Liver (tissue), 9 donors: ENCODE results near the gene LRIG1. TPM values are rescaled to one million over a fixed set of nuclear protein-coding genes. Genes with fewer than 3 reads are reported as not detected.

Source experiments
- DNase-seq: peaks from one replicate; pipeline ENCODE4 v3.0.0-alpha.2; 2017; ENCODE audit warnings: low spot score
- H3K27ac ChIP-seq, 2 donors: one replicate each; pipeline ENCODE4 v1.7.0; 2013; ENCODE audit warnings: inconsistent platforms in 2 of 2, low read length in 2 of 2, control low read depth in 1 of 2, low read depth in 1 of 2, mild to moderate bottlenecking in 1 of 2
- H3K27me3 ChIP-seq, 4 donors: one replicate each; pipeline versions ENCODE4 v1.6.1 to v1.7.0; 2013; ENCODE audit warnings: low read length in 3 of 4, inconsistent platforms in 1 of 4, mild to moderate bottlenecking in 1 of 4, moderate library complexity in 1 of 4; ENCODE audit not compliant: control insufficient read depth in 4 of 4, insufficient read depth in 4 of 4
- H3K36me3 ChIP-seq, 4 donors: one replicate each; pipeline versions ENCODE4 v1.6.1 to v1.7.0; 2013; ENCODE audit warnings: low read length in 3 of 4, mild to moderate bottlenecking in 3 of 4, low read depth in 1 of 4, moderate library complexity in 1 of 4; ENCODE audit not compliant: control insufficient read depth in 4 of 4, insufficient read depth in 3 of 4
- H3K4me1 ChIP-seq, 4 donors: one replicate each; pipeline versions ENCODE4 v1.6.1 to v1.7.0; 2013; ENCODE audit warnings: low read length in 3 of 4, mild to moderate bottlenecking in 3 of 4, moderate library complexity in 1 of 4; ENCODE audit not compliant: control insufficient read depth in 4 of 4, insufficient read depth in 4 of 4
- H3K4me3 ChIP-seq, 3 donors: one replicate each; pipeline versions ENCODE4 v1.6.1 to v1.7.0; 2013; ENCODE audit warnings: low read length in 3 of 3, control low read depth in 1 of 3, low read depth in 1 of 3, mild to moderate bottlenecking in 1 of 3
- H3K9ac ChIP-seq, 2 donors: one replicate each; pipeline ENCODE4 v1.7.0; 2013; ENCODE audit warnings: low read length in 2 of 2, mild to moderate bottlenecking in 2 of 2, moderate library complexity in 2 of 2, control low read depth in 1 of 2, low read depth in 1 of 2
- H3K9me3 ChIP-seq, 4 donors: one replicate each; pipeline versions ENCODE4 v1.6.1 to v1.7.0; 2013; ENCODE audit warnings: low read length in 3 of 4; ENCODE audit not compliant: control insufficient read depth in 4 of 4
- ATF3 ChIP-seq: IDR thresholded peaks from 2 replicates; pipeline ENCODE4 v1.6.1; 2016; ENCODE audit warnings: antibody characterized with exemption
- CTCF ChIP-seq: fragments of 150-350 bp; IDR thresholded peaks from 2 replicates; pipeline ENCODE4 v1.5.1; 2017; ENCODE audit warnings: improper control_type of control experiment, low read depth, low read length; ENCODE audit not compliant: missing input control
- EGR1 ChIP-seq, 2 donors: IDR thresholded peaks; 2 replicates each; pipeline ENCODE4 v1.6.1; 2016 to 2018; ENCODE audit warnings: antibody characterized with exemption in 2 of 2, low read depth in 2 of 2
- FOXA1 ChIP-seq: IDR thresholded peaks from 2 replicates; pipeline ENCODE4 v1.6.1; 2016; ENCODE audit warnings: antibody characterized with exemption
- FOXA2 ChIP-seq: IDR thresholded peaks from 2 replicates; pipeline ENCODE4 v1.6.1; 2016; ENCODE audit warnings: antibody characterized with exemption
- HNF4A ChIP-seq, 2 donors: conservative IDR thresholded peaks; 2 replicates each; pipeline ENCODE4 v1.6.1; 2016; ENCODE audit warnings: antibody characterized with exemption in 2 of 2, mild to moderate bottlenecking in 2 of 2
- RAD21 ChIP-seq, 2 donors: IDR thresholded peaks; 2 replicates each; pipeline ENCODE4 v1.6.1; 2016; ENCODE audit warnings: antibody characterized with exemption in 2 of 2, mild to moderate bottlenecking in 2 of 2
- REST ChIP-seq: IDR thresholded peaks from 2 replicates; pipeline ENCODE4 v1.6.1; 2016; ENCODE audit warnings: antibody characterized with exemption, mild to moderate bottlenecking
- RXRA ChIP-seq, 2 donors: IDR thresholded peaks; 2 replicates each; pipeline ENCODE4 v1.6.1; 2017 to 2018; ENCODE audit warnings: antibody characterized with exemption in 2 of 2, mild to moderate bottlenecking in 1 of 2
- TAF1 ChIP-seq: conservative IDR thresholded peaks from 2 replicates; pipeline ENCODE4 v1.6.1; 2016; ENCODE audit warnings: antibody characterized with exemption, mild to moderate bottlenecking
- YY1 ChIP-seq: IDR thresholded peaks from 2 replicates; pipeline ENCODE4 v1.6.1; 2016; ENCODE audit warnings: antibody characterized with exemption, mild to moderate bottlenecking
- whole genome bisulfite sequencing: extraction: QIAGEN DNeasy Blood & Tissue Kit; methylation state at CpG from one replicate; pipeline ENCODE4 v1.1.7; 2013; 5-methylcytosine and 5-hydroxymethylcytosine counted together
- polyA plus RNA-seq, 2 donors: library from polyadenylated mRNA; stranded (reverse) in 1 of 2; unstranded in 1 of 2; fragments of 200-250 nt in 1 of 2; fragments of >200 nt in 1 of 2; fragmentation: Nextera tagmentation in 1 of 2; extraction: Ambion mirVana in 1 of 2; gene quantifications; one replicate each; pipeline versions ENCODE4 v1.2.1 to v1.2.3, GENCODE V29; 2013 to 2015
- total RNA-seq, 2 donors: library from RNA; depleted of rRNA; stranded (reverse); fragments of >200 nt; gene quantifications; one replicate each; pipeline ENCODE4 v1.2.3, GENCODE V29; 2014
- TF ChIP-seq, protein P1 (sequence below): IDR thresholded peaks from 2 replicates; pipeline ENCODE4 v1.6.1; 2016; ENCODE audit warnings: antibody characterized with exemption
- TF ChIP-seq, protein P2 (sequence below): IDR thresholded peaks from 2 replicates; pipeline ENCODE4 v1.6.1; 2016; ENCODE audit warnings: antibody characterized with exemption
- donor health status: healthy.
- donor health status: healthy.
- donor health status: healthy.
- donor health status: healthy.
- donor health status: healthy.

Gene LRIG1
- total and polyA plus RNA-seq, 4 donors, result 9.4 to 48.9 (median 12.9) TPM

DNA sequence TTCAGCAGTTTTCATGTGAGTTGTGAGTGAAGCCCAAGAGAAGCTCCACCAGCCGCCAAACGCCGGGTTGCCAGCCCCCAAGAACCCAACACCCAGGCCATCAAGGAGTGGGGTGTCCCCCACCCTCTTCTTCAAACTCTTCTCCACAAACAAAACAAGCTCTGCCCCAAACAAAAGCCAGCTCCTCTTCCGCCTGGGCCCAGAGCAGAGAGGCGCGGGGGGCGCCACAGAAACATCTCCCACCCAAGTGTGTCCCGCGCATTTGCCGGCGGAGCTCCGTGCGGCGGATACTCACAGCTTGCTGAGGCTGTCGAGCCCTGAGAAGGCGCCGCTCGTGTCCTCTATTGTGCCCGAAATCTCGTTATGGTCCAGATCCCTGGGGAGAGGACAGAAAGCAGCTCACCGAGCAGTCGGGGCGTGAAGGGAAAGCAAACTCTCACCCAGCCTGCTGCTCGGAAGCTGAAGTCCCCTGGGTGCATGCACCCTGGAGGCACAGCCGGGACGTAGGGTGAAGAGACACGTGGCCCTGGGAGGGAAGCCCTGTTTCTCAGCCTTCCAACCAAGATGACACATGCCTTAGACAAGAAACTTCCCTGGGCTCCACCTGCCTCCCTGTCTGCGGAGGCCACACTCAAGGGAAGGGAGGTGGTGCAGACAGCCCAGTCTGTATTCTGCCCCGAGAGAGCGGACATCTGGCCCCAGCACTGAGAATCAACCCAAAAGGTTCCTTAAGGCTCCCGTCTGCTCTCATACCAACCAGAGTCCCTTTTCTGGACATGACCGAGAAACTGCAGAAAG lies 95.7 kb downstream of the LRIG1 start:
- H3K4me3 ChIP-seq, result no peak overlapping the region
- H3K36me3 ChIP-seq, result peaks cover 7 to 27% (median 15%) of the 10 kb centered on the region in 4 donors
- H3K9ac ChIP-seq, result no peak overlapping the region
- peak overlapping the region in 1 of 2 donors; percentile 38 for H3K27ac ChIP-seq
- H3K9me3 ChIP-seq, result no peaks in the 10 kb centered on the region
- TF ChIP-seq, protein P1, sequence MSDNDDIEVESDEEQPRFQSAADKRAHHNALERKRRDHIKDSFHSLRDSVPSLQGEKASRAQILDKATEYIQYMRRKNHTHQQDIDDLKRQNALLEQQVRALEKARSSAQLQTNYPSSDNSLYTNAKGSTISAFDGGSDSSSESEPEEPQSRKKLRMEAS, result no peak
- TF ChIP-seq, protein P2, sequence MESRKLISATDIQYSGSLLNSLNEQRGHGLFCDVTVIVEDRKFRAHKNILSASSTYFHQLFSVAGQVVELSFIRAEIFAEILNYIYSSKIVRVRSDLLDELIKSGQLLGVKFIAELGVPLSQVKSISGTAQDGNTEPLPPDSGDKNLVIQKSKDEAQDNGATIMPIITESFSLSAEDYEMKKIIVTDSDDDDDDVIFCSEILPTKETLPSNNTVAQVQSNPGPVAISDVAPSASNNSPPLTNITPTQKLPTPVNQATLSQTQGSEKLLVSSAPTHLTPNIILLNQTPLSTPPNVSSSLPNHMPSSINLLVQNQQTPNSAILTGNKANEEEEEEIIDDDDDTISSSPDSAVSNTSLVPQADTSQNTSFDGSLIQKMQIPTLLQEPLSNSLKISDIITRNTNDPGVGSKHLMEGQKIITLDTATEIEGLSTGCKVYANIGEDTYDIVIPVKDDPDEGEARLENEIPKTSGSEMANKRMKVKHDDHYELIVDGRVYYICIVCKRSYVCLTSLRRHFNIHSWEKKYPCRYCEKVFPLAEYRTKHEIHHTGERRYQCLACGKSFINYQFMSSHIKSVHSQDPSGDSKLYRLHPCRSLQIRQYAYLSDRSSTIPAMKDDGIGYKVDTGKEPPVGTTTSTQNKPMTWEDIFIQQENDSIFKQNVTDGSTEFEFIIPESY, result no peak
- TF ChIP-seq RXRA (IDR thresholded peaks at IDR 0.05) (no peak), EGR1 (IDR thresholded peaks at IDR 0.05; ENCODE audit: low read depth in 2 of 2) (no peak), REST (no peak), TAF1 (no peak), FOXA2 (no peak), FOXA1 (no peak), ATF3 (no peak), YY1 (no peak)
- H3K4me1 ChIP-seq, result peaks cover 2 to 41% (median 22%) of the 10 kb centered on the region in 4 donors
- DNase-seq, result no peak
- H3K27me3 ChIP-seq, result no peaks in the 10 kb centered on the region
- WGBS, result 95% methylated on average over 32 of the region's 32 CpGs

DNA sequence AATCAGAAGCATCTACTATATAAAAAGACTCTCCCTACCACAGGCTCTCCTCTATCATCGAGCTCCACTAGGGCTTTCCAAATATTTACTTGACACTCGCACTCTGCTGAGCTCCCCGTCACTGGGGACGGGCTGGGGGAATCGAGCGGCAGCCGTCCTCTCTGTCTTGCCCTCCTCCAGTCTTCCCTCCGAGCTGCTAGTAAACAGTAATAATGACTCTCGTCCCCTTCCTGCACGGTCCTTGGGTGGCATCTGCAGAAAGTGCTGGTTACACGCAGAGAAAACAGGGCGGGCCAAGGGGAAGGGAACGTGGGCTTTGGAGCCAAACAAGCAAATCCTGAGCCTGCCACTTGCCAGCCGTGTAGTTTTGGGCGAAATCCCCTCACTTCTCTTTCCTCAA lies 96.6 kb downstream of the LRIG1 start:
- Histone ChIP-seq H3K36me3 (peaks cover 4 to 20% (median 11%) of the 10 kb centered on the region in 4 donors), H3K9ac (no peak overlapping the region), H3K4me3 (no peak overlapping the region), H3K4me1 (peaks cover 2 to 41% (median 22%) of the 10 kb centered on the region in 4 donors), H3K9me3 (no peaks in the 10 kb centered on the region), H3K27me3 (no peaks in the 10 kb centered on the region), H3K27ac (peak overlapping the region; percentile 27 to 38)
- TF ChIP-seq RAD21 (IDR thresholded peaks at IDR 0.05), result peak; percentile 21 to 50
- TF ChIP-seq TAF1, result no peak
- peak in 1 of 2 donors; percentile 2 for TF ChIP-seq HNF4A (conservative IDR thresholded peaks at IDR 0.05)
- TF ChIP-seq CTCF, result no peak
- no peak for DNase-seq
- WGBS, result 48% methylated on average over 15 of the region's 15 CpGs
